KMS-11 (cell line): ENCODE data around the gene GET4.

Experiments used
- H2AFZ ChIP-seq: fragments of 200-600 bp; sonication (generic); 2 replicates; pipeline ENCODE4 v1.6.1; 2016; ENCODE audit warnings: antibody characterized with exemption, mixed run types, low read depth
- H3K27ac ChIP-seq: fragments of 200-600 bp; sonication (generic); 2 replicates; pipeline ENCODE4 v1.6.1; 2016; ENCODE audit warnings: mild to moderate bottlenecking, mixed run types
- H3K27me3 ChIP-seq: fragments of 200-600 bp; sonication (generic); 2 replicates; pipeline ENCODE4 v1.6.1; 2017; ENCODE audit warnings: mild to moderate bottlenecking, low read depth, mixed run types, moderate library complexity; ENCODE audit not compliant: insufficient read depth
- H3K36me3 ChIP-seq: fragments of 200-600 bp; sonication (generic); 2 replicates; pipeline ENCODE4 v1.6.1; 2017; ENCODE audit warnings: mild to moderate bottlenecking, mixed run types; ENCODE audit not compliant: insufficient read depth
- H3K4me1 ChIP-seq: fragments of 200-600 bp; sonication (generic); 2 replicates; pipeline ENCODE4 v1.6.1; 2016; ENCODE audit warnings: mild to moderate bottlenecking, low read depth, mixed run types; ENCODE audit not compliant: poor library complexity, severe bottlenecking
- H3K4me2 ChIP-seq: fragments of 200-600 bp; sonication (generic); 2 replicates; pipeline ENCODE4 v1.7.0; 2016; ENCODE audit warnings: mild to moderate bottlenecking, mixed run types
- H3K4me3 ChIP-seq: fragments of 200-600 bp; sonication (generic); IDR thresholded peaks from 2 replicates; pipeline ENCODE4 v1.6.1; 2017; ENCODE audit warnings: low read depth, low read length, mixed read lengths; ENCODE audit not compliant: insufficient read depth
- H3K79me2 ChIP-seq: fragments of 200-600 bp; sonication (generic); 2 replicates; pipeline ENCODE4 v1.6.1; 2016; ENCODE audit warnings: low read depth, mixed run types; ENCODE audit not compliant: insufficient read depth
- H3K9ac ChIP-seq: fragments of 200-600 bp; sonication (generic); 2 replicates; pipeline ENCODE4 v1.6.1; 2016; ENCODE audit warnings: mild to moderate bottlenecking, mixed run types
- H4K20me1 ChIP-seq: fragments of 200-600 bp; sonication (generic); 2 replicates; pipeline ENCODE4 v1.6.1; 2016; ENCODE audit warnings: mild to moderate bottlenecking, mixed run types; ENCODE audit not compliant: insufficient read depth
- CTCF ChIP-seq: fragments of 200-600 bp; sonication (generic); conservative IDR thresholded peaks from 2 replicates; pipeline ENCODE4 v1.6.1; 2017; ENCODE audit warnings: low read depth, mild to moderate bottlenecking, antibody characterized with exemption, low read length, moderate library complexity, mixed read lengths

The GET4 gene

GRCh38 chr7:893686-894085 lies 17.3 kb downstream of the GET4 start:
- Histone ChIP-seq H3K9ac (no peak overlapping the region), H3K36me3 (no peaks in the 10 kb centered on the region), H3K27ac (no peak overlapping the region), H3K4me3 (no peak overlapping the region), H2AFZ (no peak overlapping the region), H3K27me3 (no peaks in the 10 kb centered on the region), H3K79me2 (no peaks in the 10 kb centered on the region), H3K4me1 (no peaks in the 10 kb centered on the region), H3K4me2 (no peak overlapping the region), H4K20me1 (no peaks in the 10 kb centered on the region)
- no peak for TF ChIP-seq CTCF

GRCh38 chr7:894164-894867 lies 18.0 kb downstream of the GET4 start:
- no peak overlapping the region for H3K4me3 ChIP-seq
- no peak overlapping the region for H3K27ac ChIP-seq
- no peaks in the 10 kb centered on the region for H3K36me3 ChIP-seq
- no peaks in the 10 kb centered on the region for H4K20me1 ChIP-seq
- H3K4me1 ChIP-seq, result no peaks in the 10 kb centered on the region
- H3K27me3 ChIP-seq, result no peaks in the 10 kb centered on the region
- no peak for TF ChIP-seq CTCF
- no peaks in the 10 kb centered on the region for H3K79me2 ChIP-seq
- no peak overlapping the region for H2AFZ ChIP-seq
- H3K4me2 ChIP-seq, result no peak overlapping the region
- H3K9ac ChIP-seq, result no peak overlapping the region

DNA sequence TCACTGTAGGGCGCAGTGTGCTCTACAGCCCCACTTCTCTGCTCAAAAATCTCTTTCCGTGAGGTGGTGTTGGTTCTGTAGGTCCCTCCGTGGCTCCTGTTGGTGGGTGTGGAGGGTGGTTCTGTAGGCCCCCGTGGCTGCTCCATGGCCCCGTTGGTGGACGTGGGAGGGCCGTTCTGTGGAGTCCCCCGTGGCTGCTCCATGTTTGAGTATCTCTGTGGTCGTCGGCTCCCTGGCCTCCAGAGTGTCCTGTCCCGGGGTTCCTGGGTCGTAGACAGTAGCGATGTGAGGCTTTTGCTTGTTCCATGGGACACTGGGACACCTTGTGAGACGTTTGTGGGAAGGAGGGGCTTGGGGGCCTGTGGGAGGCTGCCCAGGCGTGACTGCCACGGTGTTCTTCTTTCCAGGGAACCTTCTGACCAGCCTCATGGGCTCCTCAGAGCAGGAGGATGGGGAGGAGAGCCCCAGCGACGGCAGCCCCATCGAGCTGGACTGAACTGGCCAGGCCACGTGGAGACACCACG lies 18.6 kb downstream of the GET4 start:
- Histone ChIP-seq H3K4me2 (no peak overlapping the region), H3K4me1 (no peaks in the 10 kb centered on the region), H2AFZ (no peak overlapping the region), H3K4me3 (no peak overlapping the region), H3K9ac (no peak overlapping the region), H3K27me3 (no peaks in the 10 kb centered on the region), H3K79me2 (no peaks in the 10 kb centered on the region), H4K20me1 (no peaks in the 10 kb centered on the region), H3K27ac (no peak overlapping the region), H3K36me3 (no peaks in the 10 kb centered on the region)
- no peak for TF ChIP-seq CTCF

- Histone ChIP-seq H3K27ac (no peak overlapping the region), H2AFZ (no peak overlapping the region), H3K36me3 (no peaks in the 10 kb centered on the region), H4K20me1 (no peaks in the 10 kb centered on the region), H3K27me3 (no peaks in the 10 kb centered on the region), H3K9ac (no peak overlapping the region), H3K4me1 (no peaks in the 10 kb centered on the region), H3K79me2 (no peaks in the 10 kb centered on the region), H3K4me2 (no peak overlapping the region), H3K4me3 (no peak overlapping the region)
- no peak for TF ChIP-seq CTCF
These were observed 19.2 kb downstream of the GET4 start for GRCh38 chr7:895451-896052.
